HFFc6 (cell line): ENCODE results near the gene CCDC187. TPM values are rescaled to one million over a fixed set of nuclear protein-coding genes. Genes with fewer than 3 reads are reported as not detected.

ENCODE experiments used
- DNase-seq: peaks from one replicate; pipeline ENCODE4 v3.0.0-alpha.2; 2018
- H3K27ac Mint-ChIP-seq: 2 replicates; pipeline ENCODE4 v1.8.0; 2020; ENCODE audit warnings: mild to moderate bottlenecking, mixed read lengths
- H3K27me3 Mint-ChIP-seq: 2 replicates; pipeline ENCODE4 v1.8.0; 2021; ENCODE audit warnings: mild to moderate bottlenecking, moderate library complexity, mixed read lengths; ENCODE audit not compliant: insufficient read depth
- H3K36me3 Mint-ChIP-seq: 2 replicates; pipeline ENCODE4 v1.8.0; 2021; ENCODE audit warnings: low read depth, mixed read lengths
- H3K4me1 Mint-ChIP-seq: 2 replicates; pipeline ENCODE4 v1.8.0; 2020; ENCODE audit warnings: low read depth, mixed read lengths
- H3K4me3 Mint-ChIP-seq: 2 replicates; pipeline ENCODE4 v1.8.0; 2020; ENCODE audit warnings: mild to moderate bottlenecking, moderate library complexity, mixed read lengths
- H3K9me3 Mint-ChIP-seq: 2 replicates; pipeline ENCODE4 v1.8.0; 2020; ENCODE audit warnings: mild to moderate bottlenecking, mixed read lengths
- CTCF ChIP-seq: fragments of 200-600 bp; sonication (generic); IDR thresholded peaks from 2 replicates; pipeline ENCODE4 v1.5.0; 2021; ENCODE audit warnings: antibody characterized with exemption, mild to moderate bottlenecking
- total RNA-seq, 6 experiments: library from RNA; stranded (reverse); fragmentation: NEBNext Ultra II Directional; extraction: Animal tissue kit (Norgen Biotek cat#: 25700); gene quantifications; 2 replicates in 1 of 6; 3 replicates in 5 of 6; pipeline ENCODE4 v1.2.3, GENCODE V29; 2021

Gene CCDC187
- total RNA-seq, 6 experiments from 2014 or later = not detected

GRCh38 chr9:136307215-136307750 lies 3.4 kb upstream of the CCDC187 start:
- no peak overlapping the region for H3K27ac Mint-ChIP-seq
- peaks cover 15% of the 10 kb centered on the region; the same call in 1 of the 2 replicates for H3K27me3 Mint-ChIP-seq
- no peak overlapping the region for H3K4me3 Mint-ChIP-seq
- TF ChIP-seq CTCF = no peak
- no peak for DNase-seq
- no peaks in the 10 kb centered on the region for H3K36me3 Mint-ChIP-seq
- H3K9me3 Mint-ChIP-seq = no peaks in the 10 kb centered on the region
- no peaks in the 10 kb centered on the region for H3K4me1 Mint-ChIP-seq

- Mint-ChIP-seq H3K36me3 (no peaks in the 10 kb centered on the region), H3K27me3 (peaks cover 16% of the 10 kb centered on the region; the same call in 1 of the 2 replicates), H3K4me1 (no peaks in the 10 kb centered on the region), H3K27ac (no peak overlapping the region), H3K9me3 (no peaks in the 10 kb centered on the region), H3K4me3 (no peak overlapping the region)
- no peak for TF ChIP-seq CTCF
- DNase-seq = no peak
Measured at GRCh38 chr9:136306211-136307208, 2.6 kb upstream of the CCDC187 start.

- Mint-ChIP-seq H3K4me1 (no peaks in the 10 kb centered on the region), H3K9me3 (no peaks in the 10 kb centered on the region), H3K4me3 (no peak overlapping the region), H3K27ac (no peak overlapping the region), H3K36me3 (no peaks in the 10 kb centered on the region), H3K27me3 (peaks cover 19% of the 10 kb centered on the region; the same call in 1 of the 2 replicates)
- DNase-seq = no peak
- no peak for TF ChIP-seq CTCF
Measured at GRCh38 chr9:136305804-136306203, 1.9 kb upstream of the CCDC187 start.

GRCh38 chr9:136304981-136305380 lies 1.1 kb upstream of the CCDC187 start:
- H3K27ac Mint-ChIP-seq = no peak overlapping the region
- peaks cover 21% of the 10 kb centered on the region; the same call in 1 of the 2 replicates for H3K27me3 Mint-ChIP-seq
- no peak for TF ChIP-seq CTCF
- DNase-seq = no peak
- no peaks in the 10 kb centered on the region for H3K36me3 Mint-ChIP-seq
- H3K4me1 Mint-ChIP-seq = no peaks in the 10 kb centered on the region
- no peaks in the 10 kb centered on the region for H3K9me3 Mint-ChIP-seq
- H3K4me3 Mint-ChIP-seq = no peak overlapping the region

GRCh38 chr9:136304456-136304855 lies 562 bp upstream of the CCDC187 start:
- H3K9me3 Mint-ChIP-seq = no peaks in the 10 kb centered on the region
- H3K4me1 Mint-ChIP-seq = no peaks in the 10 kb centered on the region
- no peak overlapping the region for H3K4me3 Mint-ChIP-seq
- no peak for TF ChIP-seq CTCF
- DNase-seq = no peak
- H3K27ac Mint-ChIP-seq = no peak overlapping the region
- H3K36me3 Mint-ChIP-seq = no peaks in the 10 kb centered on the region
- peaks cover 21% of the 10 kb centered on the region; the same call in 1 of the 2 replicates for H3K27me3 Mint-ChIP-seq
